ENCODE measurements around the gene BCAS3. TPM values are rescaled to one million over a fixed set of nuclear protein-coding genes. Genes with fewer than 3 reads are reported as not detected.

Gene BCAS3
- total RNA-seq, 1 donor from 2014 or later, result 15.2 TPM

DNA sequence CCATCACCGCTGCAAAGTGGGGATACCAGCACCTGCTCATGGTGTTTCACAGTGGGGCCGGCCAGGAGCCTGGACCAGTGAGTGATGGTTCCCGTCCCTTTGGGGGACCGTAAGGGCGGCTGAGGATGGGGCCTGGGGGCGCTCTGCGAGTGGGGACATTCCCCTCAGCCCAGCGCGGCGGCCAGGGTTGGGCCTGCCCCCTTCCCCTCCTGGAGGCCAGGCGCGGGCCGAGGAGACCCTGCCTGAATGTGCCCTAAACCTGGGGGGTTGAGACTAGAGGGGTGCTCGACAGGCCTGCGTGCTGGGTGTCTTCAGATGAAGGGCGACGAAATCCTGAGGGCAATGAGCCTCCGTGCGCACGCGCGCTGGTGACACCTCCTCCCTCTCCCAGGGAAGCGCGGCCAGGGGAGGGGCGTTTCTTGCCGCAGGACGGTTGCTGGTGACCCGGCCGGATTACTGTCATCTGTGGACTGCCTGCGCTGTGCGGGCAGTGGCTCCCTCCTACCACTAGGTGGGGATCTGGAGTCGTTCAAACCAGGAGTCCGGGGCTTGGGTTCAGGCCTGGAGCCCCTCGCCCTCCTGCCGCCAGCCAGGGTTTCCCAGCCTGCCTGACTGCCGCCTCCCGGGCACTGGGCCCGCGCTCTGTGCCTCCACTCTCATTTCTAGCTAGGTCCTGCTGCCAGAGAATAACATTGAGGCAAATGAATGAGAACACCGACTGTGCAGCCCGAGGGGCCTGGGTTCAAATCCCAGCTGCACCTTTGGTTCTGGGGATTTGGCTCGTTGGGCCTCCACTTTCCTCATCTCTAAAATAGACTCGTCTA lies 739.1 kb downstream of the BCAS3 start:
- no peak for DNase-seq (ENCODE audit: low read depth)
- H3K4me3 ChIP-seq (ENCODE audit: low read depth, low read length), result peak overlapping the region; percentile 34
- TF ChIP-seq, protein P1, sequence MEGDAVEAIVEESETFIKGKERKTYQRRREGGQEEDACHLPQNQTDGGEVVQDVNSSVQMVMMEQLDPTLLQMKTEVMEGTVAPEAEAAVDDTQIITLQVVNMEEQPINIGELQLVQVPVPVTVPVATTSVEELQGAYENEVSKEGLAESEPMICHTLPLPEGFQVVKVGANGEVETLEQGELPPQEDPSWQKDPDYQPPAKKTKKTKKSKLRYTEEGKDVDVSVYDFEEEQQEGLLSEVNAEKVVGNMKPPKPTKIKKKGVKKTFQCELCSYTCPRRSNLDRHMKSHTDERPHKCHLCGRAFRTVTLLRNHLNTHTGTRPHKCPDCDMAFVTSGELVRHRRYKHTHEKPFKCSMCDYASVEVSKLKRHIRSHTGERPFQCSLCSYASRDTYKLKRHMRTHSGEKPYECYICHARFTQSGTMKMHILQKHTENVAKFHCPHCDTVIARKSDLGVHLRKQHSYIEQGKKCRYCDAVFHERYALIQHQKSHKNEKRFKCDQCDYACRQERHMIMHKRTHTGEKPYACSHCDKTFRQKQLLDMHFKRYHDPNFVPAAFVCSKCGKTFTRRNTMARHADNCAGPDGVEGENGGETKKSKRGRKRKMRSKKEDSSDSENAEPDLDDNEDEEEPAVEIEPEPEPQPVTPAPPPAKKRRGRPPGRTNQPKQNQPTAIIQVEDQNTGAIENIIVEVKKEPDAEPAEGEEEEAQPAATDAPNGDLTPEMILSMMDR (conservative IDR thresholded peaks at IDR 0.05; ENCODE audit: low read depth, low read length), result peak; percentile 88

DNA sequence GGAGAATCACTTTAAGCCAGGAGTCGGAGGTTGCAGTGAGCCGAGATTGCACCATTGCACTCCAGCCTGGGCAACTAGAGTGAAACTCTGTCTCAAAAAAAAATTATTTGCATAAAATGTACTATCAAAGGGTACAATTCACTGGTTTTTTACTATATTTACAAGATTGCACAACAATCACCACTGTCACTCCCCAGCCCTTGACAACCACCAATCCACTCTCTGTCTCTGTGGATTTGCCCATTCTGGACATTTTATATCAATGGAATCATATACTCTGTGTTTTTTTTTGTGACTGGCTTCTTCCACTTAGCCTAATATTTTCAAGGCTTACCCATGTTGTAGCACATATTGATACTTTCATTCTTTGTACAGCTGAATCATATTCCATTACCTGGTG lies 740.8 kb downstream of the BCAS3 start:
- H3K4me3 ChIP-seq (ENCODE audit: low read depth, low read length), result no peak overlapping the region
- DNase-seq (ENCODE audit: low read depth), result no peak
- TF ChIP-seq, protein P1 (conservative IDR thresholded peaks at IDR 0.05; ENCODE audit: low read depth, low read length), result no peak

DNA sequence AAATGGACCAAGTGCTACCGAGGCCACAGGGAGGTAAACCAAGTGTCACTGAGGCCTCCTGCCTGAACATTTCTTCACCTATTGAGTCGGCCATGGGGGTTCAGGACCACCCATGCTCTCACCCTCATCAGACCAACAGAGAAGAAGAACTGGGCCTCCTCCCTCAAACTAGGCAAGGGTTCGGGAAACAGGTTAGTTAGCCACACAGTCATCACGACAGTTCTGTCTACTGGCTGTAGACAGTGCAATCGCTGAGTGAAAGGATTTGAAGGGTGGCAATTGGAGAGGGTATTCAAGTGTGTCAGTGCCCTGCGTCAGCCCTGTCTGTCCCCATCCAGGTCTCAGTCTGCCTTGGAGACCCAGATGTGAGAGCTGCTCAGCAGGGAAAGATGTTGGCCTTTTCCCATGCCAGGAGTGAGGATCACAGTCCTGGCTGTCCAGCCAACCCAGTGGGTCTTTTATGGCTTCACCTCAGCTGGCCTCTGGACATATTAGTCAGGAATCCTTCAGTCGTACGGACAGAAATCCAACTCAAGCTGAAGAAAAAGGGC lies 741.9 kb downstream of the BCAS3 start:
- TF ChIP-seq, protein P1 (conservative IDR thresholded peaks at IDR 0.05; ENCODE audit: low read depth, low read length), result no peak
- H3K4me3 ChIP-seq (ENCODE audit: low read depth, low read length), result no peak overlapping the region

DNA sequence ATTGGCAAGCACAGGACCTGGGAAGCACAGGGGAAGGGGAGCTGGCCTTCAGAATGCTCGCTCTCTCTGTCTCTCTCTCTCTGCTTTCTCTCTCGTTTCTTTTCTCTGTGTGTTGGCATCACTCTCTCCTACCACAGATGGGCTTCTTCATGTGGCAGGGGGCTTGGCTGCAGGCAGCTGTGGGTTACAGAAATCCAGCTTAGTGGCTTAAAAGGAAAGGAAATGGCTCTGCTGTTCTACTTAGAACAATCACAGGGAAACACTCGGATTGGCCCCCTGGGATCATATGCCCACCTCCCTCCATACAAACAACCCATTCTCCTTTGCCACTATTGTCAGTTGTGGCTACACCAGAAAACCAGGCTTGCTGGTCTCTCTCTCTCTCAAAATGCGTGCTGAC lies 742.4 kb downstream of the BCAS3 start:
- no peak overlapping the region for H3K4me3 ChIP-seq (ENCODE audit: low read depth, low read length)
- no peak for DNase-seq (ENCODE audit: low read depth)
- TF ChIP-seq, protein P1 (conservative IDR thresholded peaks at IDR 0.05; ENCODE audit: low read depth, low read length), result no peak

More for the DNA sequence above, 741.9 kb downstream of the BCAS3 start:
- no peak for DNase-seq (ENCODE audit: low read depth)

DNA sequence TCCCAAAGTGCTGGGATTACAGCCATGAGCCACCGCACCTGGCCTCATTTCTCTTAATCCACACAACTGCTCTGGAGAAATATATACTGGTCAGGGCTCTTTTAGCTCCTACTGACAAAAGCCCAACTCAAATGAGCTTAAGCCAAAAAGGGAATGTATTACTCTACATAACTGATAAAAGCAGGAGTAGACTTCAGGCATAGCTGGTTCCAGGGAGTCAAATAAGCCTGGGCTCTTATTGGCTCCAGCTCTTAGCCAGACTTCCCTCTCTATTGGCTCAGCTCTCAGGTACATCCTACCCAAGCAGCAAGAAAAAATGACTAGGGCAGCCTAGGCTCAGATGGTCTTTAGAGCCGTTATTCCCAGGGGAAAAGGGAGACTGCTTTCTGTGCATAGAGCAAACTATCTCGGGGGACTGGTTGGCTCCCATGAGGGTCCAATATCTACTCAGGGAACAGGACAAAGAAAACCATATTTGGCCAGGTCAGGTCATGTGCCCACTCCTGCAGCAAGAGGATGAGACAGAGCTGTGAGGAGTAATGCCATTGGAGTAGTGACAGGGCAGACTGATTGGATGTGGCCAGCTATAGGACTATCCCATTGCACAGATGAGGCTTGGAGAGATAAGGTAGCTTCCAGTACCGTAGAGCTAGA lies 743.2 kb downstream of the BCAS3 start:
- TF ChIP-seq, protein P1 (conservative IDR thresholded peaks at IDR 0.05; ENCODE audit: low read depth, low read length), result no peak
- no peak for DNase-seq (ENCODE audit: low read depth)
- no peak overlapping the region for H3K4me3 ChIP-seq (ENCODE audit: low read depth, low read length)

DNA sequence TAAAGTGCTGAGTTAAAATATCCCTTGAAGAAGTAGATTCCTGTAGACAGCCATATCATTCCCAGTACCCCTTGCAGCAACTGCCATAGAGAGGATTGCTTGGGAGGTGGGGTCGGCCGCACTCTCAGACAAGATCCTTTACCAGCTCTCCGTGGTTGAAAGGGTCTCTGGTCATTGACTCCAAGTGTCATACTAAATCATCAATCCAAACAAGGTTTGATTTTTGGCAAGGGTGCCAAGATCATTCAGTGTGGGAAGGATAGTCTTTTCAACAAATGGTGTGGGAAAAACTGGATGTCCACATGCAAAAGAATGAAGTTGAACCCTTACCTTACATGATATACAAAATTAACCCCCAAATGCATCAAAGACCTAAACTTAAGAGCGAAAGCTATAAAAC lies 743.8 kb downstream of the BCAS3 start:
- no peak for DNase-seq (ENCODE audit: low read depth)
- no peak overlapping the region for H3K4me3 ChIP-seq (ENCODE audit: low read depth, low read length)
- TF ChIP-seq, protein P1 (conservative IDR thresholded peaks at IDR 0.05; ENCODE audit: low read depth, low read length), result no peak
